ENCODE measurements around the gene NFATC4. TPM values are rescaled to one million over a fixed set of nuclear protein-coding genes. Genes with fewer than 3 reads are reported as not detected.

Gene NFATC4
- total RNA-seq, 1 donor from 2014 or later: 42.4 TPM

DNA sequence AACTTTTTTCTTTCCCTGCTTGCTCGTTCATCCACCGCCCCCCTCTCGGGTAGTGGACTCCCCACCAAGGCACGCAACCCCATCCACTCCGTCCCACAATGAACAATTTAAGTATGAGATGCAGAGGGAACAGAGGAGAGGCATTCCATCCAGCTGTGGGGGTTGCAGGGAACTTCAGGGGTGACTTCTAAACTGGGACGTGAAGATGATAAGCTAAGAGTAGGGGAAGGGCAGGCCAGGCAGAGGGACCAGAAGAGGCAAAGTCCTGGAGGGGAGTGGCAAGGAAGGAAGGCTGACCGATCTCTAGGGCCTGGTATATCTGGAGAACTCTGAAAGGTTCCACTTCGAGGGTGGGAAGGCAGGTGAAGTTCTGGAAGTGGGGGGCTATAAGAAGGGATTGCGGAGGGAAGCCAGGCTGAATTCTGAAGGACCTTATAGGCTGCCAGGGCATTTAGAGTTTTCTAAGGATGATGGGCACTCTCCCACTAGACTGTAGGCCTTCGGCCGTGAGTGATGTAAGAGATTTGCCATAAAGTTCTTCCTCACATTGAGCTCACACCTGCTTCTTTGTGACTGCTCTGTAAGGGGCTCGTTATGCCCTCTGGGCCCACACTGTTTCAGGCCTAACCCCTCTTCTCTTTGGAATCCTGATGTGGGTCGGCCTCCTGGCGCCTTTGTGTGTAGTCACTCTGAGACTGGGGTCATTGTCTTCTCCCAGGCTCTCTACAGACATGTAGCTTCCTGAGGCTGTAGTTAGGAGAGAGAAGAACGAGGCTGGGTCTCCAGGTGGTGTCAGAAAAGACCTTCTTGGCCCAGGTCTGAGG, 12.1 kb downstream of the NFATC4 start:
- TF ChIP-seq, protein P1, sequence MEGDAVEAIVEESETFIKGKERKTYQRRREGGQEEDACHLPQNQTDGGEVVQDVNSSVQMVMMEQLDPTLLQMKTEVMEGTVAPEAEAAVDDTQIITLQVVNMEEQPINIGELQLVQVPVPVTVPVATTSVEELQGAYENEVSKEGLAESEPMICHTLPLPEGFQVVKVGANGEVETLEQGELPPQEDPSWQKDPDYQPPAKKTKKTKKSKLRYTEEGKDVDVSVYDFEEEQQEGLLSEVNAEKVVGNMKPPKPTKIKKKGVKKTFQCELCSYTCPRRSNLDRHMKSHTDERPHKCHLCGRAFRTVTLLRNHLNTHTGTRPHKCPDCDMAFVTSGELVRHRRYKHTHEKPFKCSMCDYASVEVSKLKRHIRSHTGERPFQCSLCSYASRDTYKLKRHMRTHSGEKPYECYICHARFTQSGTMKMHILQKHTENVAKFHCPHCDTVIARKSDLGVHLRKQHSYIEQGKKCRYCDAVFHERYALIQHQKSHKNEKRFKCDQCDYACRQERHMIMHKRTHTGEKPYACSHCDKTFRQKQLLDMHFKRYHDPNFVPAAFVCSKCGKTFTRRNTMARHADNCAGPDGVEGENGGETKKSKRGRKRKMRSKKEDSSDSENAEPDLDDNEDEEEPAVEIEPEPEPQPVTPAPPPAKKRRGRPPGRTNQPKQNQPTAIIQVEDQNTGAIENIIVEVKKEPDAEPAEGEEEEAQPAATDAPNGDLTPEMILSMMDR (IDR thresholded peaks at IDR 0.05; ENCODE audit: unreplicated experiment): no peak
- Mint-ChIP-seq H3K4me1 (ENCODE audit: unreplicated experiment) (peaks cover 6% of the 10 kb centered on the region), H3K36me3 (ENCODE audit: low read depth, unreplicated experiment) (peaks cover 4% of the 10 kb centered on the region), H3K27ac (ENCODE audit: unreplicated experiment) (no peak overlapping the region), H3K27me3 (ENCODE audit: unreplicated experiment) (peaks cover 5% of the 10 kb centered on the region), H3K9me3 (ENCODE audit: unreplicated experiment) (no peaks in the 10 kb centered on the region), H3K4me3 (ENCODE audit: unreplicated experiment) (no peak overlapping the region)
- DNase-seq (ENCODE audit: low spot score): no peak

DNA sequence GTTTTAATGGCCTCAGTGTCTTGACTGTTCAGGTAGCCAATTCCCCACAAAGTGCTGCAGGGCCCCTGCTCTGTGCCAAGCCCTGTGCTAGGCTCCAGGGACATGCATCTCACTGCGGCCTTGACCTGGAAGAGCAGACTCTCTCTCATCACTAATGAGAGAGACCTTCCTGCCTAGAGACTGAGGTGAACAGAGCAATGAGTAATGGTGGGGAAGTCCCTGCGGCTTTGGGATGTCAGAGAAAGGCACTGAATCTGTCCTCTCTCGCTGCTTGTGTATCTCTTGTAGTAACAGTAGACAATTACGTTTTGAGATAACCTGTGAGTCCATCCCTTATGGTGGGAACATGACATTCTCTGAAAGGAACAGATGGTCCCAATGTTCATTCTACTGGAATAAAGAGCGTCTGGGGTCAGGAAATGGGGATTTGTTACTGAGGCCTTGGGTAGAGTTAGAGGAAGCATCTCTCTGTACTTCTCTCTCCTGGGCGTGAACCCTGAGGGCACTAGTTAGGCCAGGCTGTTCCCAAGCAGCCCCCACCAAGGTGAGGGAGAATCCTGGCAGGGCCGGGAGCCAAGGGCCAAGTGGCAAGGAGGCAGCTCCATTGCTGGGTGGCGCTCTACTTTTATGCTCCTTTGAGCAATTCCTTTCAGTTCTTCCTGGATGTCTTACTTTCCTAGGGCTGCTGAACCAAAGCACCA, 13.5 kb downstream of the NFATC4 start:
- TF ChIP-seq, protein P1 (IDR thresholded peaks at IDR 0.05; ENCODE audit: unreplicated experiment): no peak
- no peak overlapping the region for H3K4me3 Mint-ChIP-seq (ENCODE audit: unreplicated experiment)

DNA sequence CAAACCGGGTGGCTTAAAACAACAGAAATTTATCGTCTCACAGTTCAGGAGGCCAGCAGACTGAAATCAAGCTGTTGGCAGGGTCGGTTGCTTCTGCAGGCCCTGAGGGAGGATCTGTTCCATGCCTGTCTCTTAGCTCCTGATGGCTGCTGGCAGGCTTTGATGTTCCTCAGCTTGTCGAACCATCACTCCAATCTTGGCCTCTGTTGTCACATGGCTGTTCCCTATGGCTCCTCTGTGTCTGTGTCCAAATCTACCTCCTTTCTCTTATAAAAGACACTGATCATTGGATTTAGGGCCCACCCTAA, 14.0 kb downstream of the NFATC4 start:
- Mint-ChIP-seq H3K27me3 (ENCODE audit: unreplicated experiment) (peaks cover 6% of the 10 kb centered on the region), H3K9me3 (ENCODE audit: unreplicated experiment) (no peaks in the 10 kb centered on the region), H3K36me3 (ENCODE audit: low read depth, unreplicated experiment) (peaks cover 2% of the 10 kb centered on the region), H3K4me1 (ENCODE audit: unreplicated experiment) (peaks cover 2% of the 10 kb centered on the region), H3K27ac (ENCODE audit: unreplicated experiment) (no peak overlapping the region), H3K4me3 (ENCODE audit: unreplicated experiment) (no peak overlapping the region)
- TF ChIP-seq, protein P1 (IDR thresholded peaks at IDR 0.05; ENCODE audit: unreplicated experiment): no peak
- no peak for DNase-seq (ENCODE audit: low spot score)

More for the DNA sequence above, 13.5 kb downstream of the NFATC4 start:
- Mint-ChIP-seq H3K27me3 (ENCODE audit: unreplicated experiment) (peaks cover 3% of the 10 kb centered on the region), H3K4me1 (ENCODE audit: unreplicated experiment) (peaks cover 6% of the 10 kb centered on the region), H3K36me3 (ENCODE audit: low read depth, unreplicated experiment) (peaks cover 4% of the 10 kb centered on the region), H3K27ac (ENCODE audit: unreplicated experiment) (no peak overlapping the region), H3K9me3 (ENCODE audit: unreplicated experiment) (no peaks in the 10 kb centered on the region)
- DNase-seq (ENCODE audit: low spot score): no peak

DNA sequence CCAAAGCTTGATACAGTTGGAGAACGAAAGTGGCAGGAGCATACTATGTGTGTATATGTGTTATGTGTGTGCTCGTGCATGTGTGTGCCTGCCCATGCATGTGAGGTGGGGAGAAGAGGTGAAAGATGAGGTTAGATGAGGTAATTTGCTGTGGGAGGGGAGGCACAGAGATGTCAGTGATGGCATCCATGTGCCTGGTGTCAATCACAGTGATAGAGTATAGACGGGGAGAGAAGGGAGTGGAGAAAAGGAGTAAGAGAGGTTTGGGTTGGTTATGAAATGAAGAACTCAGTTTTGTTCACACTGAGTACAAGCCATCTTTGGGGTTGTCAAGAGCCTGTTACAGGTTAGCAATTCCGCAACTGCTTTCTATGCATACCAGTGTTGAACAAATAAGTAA, 16.2 kb downstream of the NFATC4 start:
- no peak overlapping the region for H3K27ac Mint-ChIP-seq (ENCODE audit: unreplicated experiment)
- no peak overlapping the region for H3K4me3 Mint-ChIP-seq (ENCODE audit: unreplicated experiment)
- peaks cover 9% of the 10 kb centered on the region for H3K4me1 Mint-ChIP-seq (ENCODE audit: unreplicated experiment)
- TF ChIP-seq, protein P1 (IDR thresholded peaks at IDR 0.05; ENCODE audit: unreplicated experiment): no peak
- peaks cover 3% of the 10 kb centered on the region for H3K27me3 Mint-ChIP-seq (ENCODE audit: unreplicated experiment)
- no peak for DNase-seq (ENCODE audit: low spot score)
- H3K9me3 Mint-ChIP-seq (ENCODE audit: unreplicated experiment): no peaks in the 10 kb centered on the region
- H3K36me3 Mint-ChIP-seq (ENCODE audit: low read depth, unreplicated experiment): no peaks in the 10 kb centered on the region

DNA sequence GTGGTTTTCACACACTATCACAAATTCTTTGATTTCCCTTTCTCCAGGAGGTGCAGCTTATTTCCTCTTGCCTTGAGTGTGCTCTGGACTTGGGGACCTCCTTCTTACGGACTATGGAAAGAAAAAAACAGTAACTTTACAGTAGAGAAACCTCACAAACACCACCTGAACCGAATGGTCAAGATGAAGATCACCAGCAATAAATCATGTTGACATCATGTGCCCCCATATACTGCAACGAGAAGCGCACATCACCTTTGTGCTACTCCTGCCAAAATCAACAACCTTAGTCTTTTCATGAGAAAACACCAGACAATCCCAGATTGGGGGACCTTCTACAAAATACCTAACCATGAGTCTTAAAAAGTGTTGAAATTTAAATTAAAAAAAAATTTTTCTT, 17.5 kb downstream of the NFATC4 start:
- Mint-ChIP-seq H3K9me3 (ENCODE audit: unreplicated experiment) (no peaks in the 10 kb centered on the region), H3K4me1 (ENCODE audit: unreplicated experiment) (peaks cover 15% of the 10 kb centered on the region), H3K4me3 (ENCODE audit: unreplicated experiment) (no peak overlapping the region), H3K36me3 (ENCODE audit: low read depth, unreplicated experiment) (no peaks in the 10 kb centered on the region), H3K27ac (ENCODE audit: unreplicated experiment) (no peak overlapping the region), H3K27me3 (ENCODE audit: unreplicated experiment) (peaks cover 3% of the 10 kb centered on the region)
- TF ChIP-seq, protein P1 (IDR thresholded peaks at IDR 0.05; ENCODE audit: unreplicated experiment): no peak
- DNase-seq (ENCODE audit: low spot score): no peak
